H7 (cell line): ENCODE results near the gene HOATZ. TPM values are rescaled to one million over a fixed set of nuclear protein-coding genes. Genes with fewer than 3 reads are reported as not detected.

Source experiments
- DNase-seq: peaks from one replicate; pipeline ENCODE4 v3.0.0; 2012
- H3K27me3 ChIP-seq: 2 replicates; pipeline ENCODE4 v1.6.0; 2011; ENCODE audit warnings: mild to moderate bottlenecking, low read length; ENCODE audit not compliant: control insufficient read depth, insufficient read depth
- H3K36me3 ChIP-seq: replicated peaks from 2 replicates; pipeline ENCODE4 v1.5.1; 2011; ENCODE audit warnings: low read length; ENCODE audit not compliant: control insufficient read depth, insufficient read depth
- H3K4me3 ChIP-seq: 2 replicates; pipeline ENCODE4 v1.5.1; 2011; ENCODE audit warnings: low read depth, mild to moderate bottlenecking, control low read depth, low read length, moderate library complexity; ENCODE audit not compliant: insufficient read depth
- total RNA-seq: library from RNA; depleted of rRNA; stranded (reverse); fragments of >200 nt; shearing (Covaris generic); gene quantifications from 2 replicates; pipeline ENCODE4 v1.2.3, GENCODE V29; 2014

HOATZ gene
- total RNA-seq, 1 experiment from 2014 or later: not detected

GRCh38 chr11:111502611-111503010, 12.0 kb upstream of the HOATZ start:
- H3K36me3 ChIP-seq: no peaks in the 10 kb centered on the region
- no peaks in the 10 kb centered on the region for H3K27me3 ChIP-seq
- no peak overlapping the region for H3K4me3 ChIP-seq
- DNase-seq: no peak

DNA sequence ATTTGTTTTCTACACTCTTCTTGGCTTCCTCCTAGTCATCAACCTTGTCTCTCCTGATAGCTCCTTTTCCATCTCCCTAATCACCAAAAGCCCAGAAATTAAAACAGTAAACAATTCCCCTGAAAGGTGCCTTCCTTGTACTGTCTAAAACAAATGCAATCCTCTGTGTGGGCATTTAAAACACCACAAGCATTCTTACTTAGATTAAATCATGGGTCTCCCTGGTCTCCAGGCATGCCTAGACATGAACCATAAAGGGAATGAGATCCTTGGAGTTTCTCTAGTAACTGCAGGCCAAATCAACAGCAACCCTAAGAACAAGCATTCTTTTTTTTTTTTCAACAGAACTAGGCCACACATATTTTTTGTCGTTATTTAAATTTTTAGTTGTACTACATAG, 4.3 kb upstream of the HOATZ start:
- no peak for DNase-seq
- Histone ChIP-seq H3K4me3 (no peak overlapping the region), H3K27me3 (peaks cover 32% of the 10 kb centered on the region), H3K36me3 (no peaks in the 10 kb centered on the region)

GRCh38 chr11:111512296-111513239, 2.0 kb upstream of the HOATZ start, which contains the start of gene BTG4:
Gene BTG4, minus strand, starts transcription at chr11:111512386. Its CDS starts 13,610 bp downstream, at chr11:111498776.
- peak within 1 kb of the TSS; percentile 58 for H3K4me3 ChIP-seq
- peak; percentile 75 for DNase-seq
- peaks cover 34% of the 10 kb centered on the region for H3K27me3 ChIP-seq

GRCh38 chr11:111513240-111513605, 1.4 kb upstream of the HOATZ start:
- H3K4me3 ChIP-seq: no peak overlapping the region; the same call in 1 of the 2 replicates
- peaks cover 34% of the 10 kb centered on the region for H3K27me3 ChIP-seq
- DNase-seq: no peak

More at GRCh38 chr11:111512296-111513239, 2.0 kb upstream of the HOATZ start, which contains the start of gene BTG4:
- no peaks in the 10 kb centered on the region for H3K36me3 ChIP-seq

DNA sequence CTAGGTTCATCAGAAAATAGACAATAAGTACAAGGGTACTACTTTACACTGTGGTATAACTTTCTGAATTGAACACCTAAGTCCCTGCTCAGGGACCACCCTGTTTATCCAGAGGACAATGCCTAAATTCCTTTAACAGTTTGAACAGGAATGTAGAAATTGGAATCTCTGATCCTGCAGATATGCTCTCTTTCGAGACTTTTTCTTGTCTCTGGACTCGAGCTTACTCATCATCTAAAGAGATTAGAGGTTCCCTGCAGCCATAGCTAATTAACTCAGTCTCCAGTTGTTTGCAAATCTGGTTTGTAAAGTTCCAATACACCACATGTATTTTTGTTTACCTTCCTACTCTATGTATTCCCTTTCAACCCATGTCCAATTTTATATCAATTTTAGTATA, 1.0 kb downstream of the HOATZ start:
- no peak for DNase-seq
- H3K4me3 ChIP-seq: no peak overlapping the region
- H3K36me3 ChIP-seq: no peaks in the 10 kb centered on the region
- peaks cover 34% of the 10 kb centered on the region for H3K27me3 ChIP-seq

More at GRCh38 chr11:111513240-111513605, 1.4 kb upstream of the HOATZ start:
- H3K36me3 ChIP-seq: no peaks in the 10 kb centered on the region

GRCh38 chr11:111518668-111519067, 4.1 kb downstream of the HOATZ start:
- peaks cover 16% of the 10 kb centered on the region for H3K27me3 ChIP-seq
- no peaks in the 10 kb centered on the region for H3K36me3 ChIP-seq
- DNase-seq: no peak
- no peak overlapping the region for H3K4me3 ChIP-seq

DNA sequence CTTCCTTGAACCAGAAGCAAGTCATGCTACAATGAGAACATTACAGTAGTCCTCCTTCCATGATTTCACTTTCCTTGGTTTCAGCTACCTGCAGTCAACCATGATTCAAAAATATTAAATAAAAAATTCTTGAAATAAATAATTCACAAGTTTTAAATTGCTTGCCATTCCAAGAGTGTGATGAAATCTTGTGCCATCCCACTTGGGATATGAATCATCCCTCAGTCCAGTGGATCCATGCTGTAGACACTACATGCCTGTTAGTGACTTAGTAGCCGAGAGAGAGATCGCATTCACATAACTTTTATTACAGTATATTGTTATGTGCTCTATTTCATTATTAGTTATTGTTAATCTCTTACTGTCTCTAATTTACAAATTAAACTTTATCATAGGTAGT, 6.0 kb downstream of the HOATZ start:
- no peak overlapping the region for H3K4me3 ChIP-seq
- no peak for DNase-seq
- H3K36me3 ChIP-seq: no peaks in the 10 kb centered on the region
- H3K27me3 ChIP-seq: no peaks in the 10 kb centered on the region

- no peak for DNase-seq
- Histone ChIP-seq H3K36me3 (no peaks in the 10 kb centered on the region), H3K27me3 (no peaks in the 10 kb centered on the region), H3K4me3 (no peak overlapping the region)
Observed at GRCh38 chr11:111521135-111521534, 6.6 kb downstream of the HOATZ start.

GRCh38 chr11:111522426-111522825, 7.8 kb downstream of the HOATZ start:
- no peaks in the 10 kb centered on the region; the same call in 1 of the 2 replicates for H3K27me3 ChIP-seq
- H3K4me3 ChIP-seq: no peak overlapping the region
- no peak for DNase-seq
- no peaks in the 10 kb centered on the region for H3K36me3 ChIP-seq

DNA sequence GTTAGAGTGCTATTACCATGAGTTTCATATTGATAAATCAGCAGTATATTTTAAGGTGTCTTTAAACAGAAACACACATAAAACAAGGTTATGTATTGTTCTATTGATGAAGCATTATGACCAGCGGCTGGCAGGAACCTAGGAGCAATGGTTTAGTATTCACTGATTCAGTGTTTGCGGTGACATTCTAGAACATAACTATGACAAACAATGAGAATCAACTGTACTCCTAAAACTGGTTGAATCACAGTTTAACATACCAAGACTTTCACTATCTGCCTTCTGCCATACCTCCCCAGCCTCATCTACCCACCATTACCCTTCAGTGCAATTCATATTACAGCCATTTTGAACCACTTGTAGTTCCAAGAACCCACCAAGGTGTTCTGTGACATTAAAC, 8.8 kb downstream of the HOATZ start:
- Histone ChIP-seq H3K36me3 (no peaks in the 10 kb centered on the region), H3K27me3 (no peaks in the 10 kb centered on the region; the same call in 1 of the 2 replicates), H3K4me3 (no peak overlapping the region)
- no peak for DNase-seq

DNA sequence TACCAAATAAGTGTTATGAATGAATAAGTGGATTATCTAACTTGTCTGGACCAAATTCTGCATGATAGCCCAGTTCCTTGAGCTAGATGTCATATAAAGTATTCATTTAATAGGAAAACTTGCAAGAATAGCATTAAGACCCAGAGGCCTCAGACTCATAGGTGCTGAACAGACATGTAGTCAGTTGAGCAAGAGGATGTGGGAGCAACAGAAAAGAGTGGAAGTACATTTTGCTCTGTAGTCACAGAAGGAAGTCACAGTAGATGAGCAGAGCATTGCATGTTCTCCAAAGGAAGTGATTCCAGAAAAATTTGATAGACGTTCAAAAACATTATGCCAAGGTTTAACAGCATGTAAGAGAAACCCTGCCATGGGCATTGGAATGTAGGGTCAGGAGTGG, 9.5 kb downstream of the HOATZ start:
- DNase-seq: no peak
- no peaks in the 10 kb centered on the region for H3K36me3 ChIP-seq
- H3K27me3 ChIP-seq: no peaks in the 10 kb centered on the region; the same call in 1 of the 2 replicates
- H3K4me3 ChIP-seq: no peak overlapping the region

DNA sequence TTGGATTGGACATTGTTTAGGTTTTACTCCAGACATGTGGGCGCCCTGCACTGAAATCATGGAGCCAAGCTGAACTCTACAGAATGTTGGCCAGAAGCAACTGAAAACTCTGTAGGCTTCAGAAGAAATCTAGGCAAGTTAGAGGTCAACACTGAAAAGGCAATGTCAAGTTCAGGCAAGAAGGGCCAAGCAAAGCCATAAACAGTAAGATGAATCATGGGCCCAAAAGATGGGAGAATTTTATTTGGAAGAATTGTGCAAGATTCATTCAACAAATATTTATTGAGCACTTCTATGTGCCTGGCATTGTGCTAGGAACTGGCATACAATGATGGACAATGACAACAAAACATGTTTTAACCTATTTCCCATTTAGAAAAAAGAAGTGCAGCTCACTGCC, 10.9 kb downstream of the HOATZ start:
- H3K27me3 ChIP-seq: no peaks in the 10 kb centered on the region; the same call in 1 of the 2 replicates
- no peak overlapping the region for H3K4me3 ChIP-seq
- H3K36me3 ChIP-seq: no peaks in the 10 kb centered on the region
- no peak for DNase-seq

DNA sequence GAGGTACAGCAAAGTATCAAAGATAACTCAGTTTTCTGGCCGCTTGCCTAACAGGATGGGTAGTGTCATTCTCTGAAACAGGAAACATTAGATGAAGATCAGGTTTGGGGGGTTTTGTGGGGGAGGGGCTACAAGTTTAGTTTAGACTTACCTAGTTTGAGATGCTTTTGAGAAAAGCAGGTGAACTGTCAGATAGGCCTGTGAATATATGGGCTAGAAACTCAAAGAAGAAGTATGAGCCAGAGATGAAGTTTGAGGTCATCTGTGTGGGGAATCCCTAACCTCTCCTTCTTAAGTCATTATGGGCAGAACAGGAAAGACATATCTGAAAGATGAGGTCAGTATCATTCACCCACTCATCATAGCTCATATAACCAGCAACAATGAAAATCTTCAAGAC, 11.9 kb downstream of the HOATZ start:
- Histone ChIP-seq H3K36me3 (no peaks in the 10 kb centered on the region), H3K27me3 (no peaks in the 10 kb centered on the region; the same call in 1 of the 2 replicates), H3K4me3 (no peak overlapping the region)
- DNase-seq: no peak

DNA sequence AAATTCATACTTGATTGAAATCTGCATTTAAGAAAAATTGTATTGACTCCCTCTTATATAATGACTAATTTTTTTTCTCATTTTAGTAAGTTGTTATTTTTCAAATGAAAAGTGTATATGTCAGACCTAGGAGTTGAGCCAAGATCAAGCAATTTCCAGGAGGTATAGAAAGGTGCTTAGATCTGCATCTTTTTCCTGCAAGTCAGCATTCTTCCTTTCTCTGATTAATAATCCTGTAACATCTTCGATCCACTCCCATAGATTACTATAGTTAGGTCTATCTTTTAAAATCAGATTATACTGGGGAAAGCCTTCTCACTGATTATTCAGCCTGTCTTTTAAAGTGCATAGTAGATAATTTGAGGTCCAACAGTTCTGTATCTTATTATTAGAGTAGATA, 12.7 kb downstream of the HOATZ start:
- no peak for DNase-seq
- H3K27me3 ChIP-seq: no peaks in the 10 kb centered on the region; the same call in 1 of the 2 replicates
- H3K4me3 ChIP-seq: no peak overlapping the region
- H3K36me3 ChIP-seq: no peaks in the 10 kb centered on the region

DNA sequence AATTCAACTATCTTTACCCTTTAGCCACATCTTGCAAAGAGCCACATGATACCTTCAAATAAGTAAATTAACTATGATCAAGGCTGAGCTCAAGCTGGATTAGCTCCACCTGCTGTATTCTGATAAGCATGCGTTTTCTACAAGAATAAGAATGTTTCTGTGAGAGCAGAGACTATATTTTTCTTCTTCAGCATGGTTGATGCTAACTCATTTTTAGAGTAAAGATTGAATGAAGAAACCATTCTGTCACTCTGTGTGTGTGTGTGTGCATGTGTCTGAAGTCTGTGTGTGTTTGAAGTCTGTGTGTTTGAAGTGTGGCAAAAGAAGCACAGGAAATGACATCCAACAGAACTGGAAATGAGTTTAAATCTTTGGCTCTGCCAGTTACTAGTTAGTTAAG, 14.0 kb downstream of the HOATZ start:
- H3K36me3 ChIP-seq: no peaks in the 10 kb centered on the region
- DNase-seq: no peak
- H3K27me3 ChIP-seq: no peaks in the 10 kb centered on the region; the same call in 1 of the 2 replicates
- no peak overlapping the region for H3K4me3 ChIP-seq
